Neural cell (in vitro differentiated cells): ENCODE results near the gene ATP11A. TPM values are rescaled to one million over a fixed set of nuclear protein-coding genes. Genes with fewer than 3 reads are reported as not detected.

Experiments
- H2AFZ ChIP-seq: fragments of 200-600, 300-800 bp; sonication (generic), shearing (Covaris generic); 2 replicates; pipeline ENCODE4 v1.6.0; 2014; ENCODE audit warnings: low read depth, mild to moderate bottlenecking, antibody characterized with exemption, low read length, moderate library complexity
- H3F3A ChIP-seq: fragments of 200-600 bp; shearing (Covaris generic); 2 replicates; pipeline ENCODE4 v1.6.1; 2016; ENCODE audit warnings: mild to moderate bottlenecking, moderate library complexity, mixed read lengths, antibody characterized with exemption, low read length; ENCODE audit not compliant: insufficient read depth, poor library complexity, severe bottlenecking
- H3K27ac ChIP-seq: fragments of 200-600, 300-800 bp; sonication (generic), shearing (Covaris generic); 2 replicates; pipeline ENCODE4 v1.5.1; 2014; ENCODE audit warnings: mild to moderate bottlenecking, low read length, moderate library complexity
- H3K27me3 ChIP-seq: fragments of 300-800, 200-600 bp; sonication (generic), shearing (Covaris generic); 2 replicates; pipeline ENCODE4 v1.6.0; 2014; ENCODE audit warnings: mild to moderate bottlenecking, low read depth, low read length, moderate library complexity; ENCODE audit not compliant: insufficient read depth
- H3K36me3 ChIP-seq: fragments of 300-800, 200-600 bp; sonication (generic), shearing (Covaris generic); 2 replicates; pipeline ENCODE4 v1.5.1; 2014; ENCODE audit warnings: mild to moderate bottlenecking, antibody characterized with exemption, low read length, moderate library complexity; ENCODE audit not compliant: insufficient read depth
- H3K4me2 ChIP-seq: fragments of 300-800, 200-600 bp; sonication (generic), shearing (Covaris generic); 2 replicates; pipeline ENCODE4 v1.6.0; 2014; ENCODE audit warnings: mild to moderate bottlenecking, low read length
- H3K4me3 ChIP-seq: fragments of 300-800, 200-600 bp; sonication (generic), shearing (Covaris generic); 2 replicates; pipeline ENCODE4 v1.5.1; 2014; ENCODE audit warnings: mild to moderate bottlenecking, low read length, moderate library complexity
- H3K79me2 ChIP-seq: fragments of 200-600 bp; shearing (Covaris generic); replicated peaks from 2 replicates; pipeline ENCODE4 v1.6.0; 2014; ENCODE audit warnings: mild to moderate bottlenecking, low read length, moderate library complexity; ENCODE audit not compliant: insufficient read depth
- H3K9ac ChIP-seq: fragments of 300-800, 200-600 bp; sonication (generic), shearing (Covaris generic); 2 replicates; pipeline ENCODE4 v1.6.1; 2016; ENCODE audit warnings: mild to moderate bottlenecking, low read length, mixed read lengths
- H3K9me2 ChIP-seq: fragments of 200-600 bp; shearing (Covaris generic); 2 replicates; pipeline ENCODE4 v1.6.1; 2016; ENCODE audit warnings: mild to moderate bottlenecking, low read length, mixed read lengths; ENCODE audit not compliant: insufficient read depth
- H3K9me3 ChIP-seq: fragments of 200-600, 300-800 bp; sonication (generic), shearing (Covaris generic); 2 replicates; pipeline ENCODE4 v1.6.1; 2016; ENCODE audit warnings: mild to moderate bottlenecking, mixed run types, low read length, moderate library complexity, mixed read lengths
- H4K20me1 ChIP-seq: fragments of 200-600 bp; shearing (Covaris generic); 2 replicates; pipeline ENCODE4 v1.6.1; 2016; ENCODE audit warnings: mild to moderate bottlenecking, mixed run types; ENCODE audit not compliant: insufficient read depth
- EP300 ChIP-seq: fragments of 450-650 bp; conservative IDR thresholded peaks from 2 replicates; pipeline ENCODE4 v1.6.1; 2014; ENCODE audit warnings: antibody characterized with exemption, mild to moderate bottlenecking, moderate library complexity; ENCODE audit not compliant: poor library complexity, severe bottlenecking
- EZH2 ChIP-seq: fragments of 200-600, 300-800 bp; shearing (Covaris generic), sonication (generic); IDR thresholded peaks from 2 replicates; pipeline ENCODE4 v1.6.1; 2014; ENCODE audit warnings: antibody characterized with exemption, low read length, borderline replicate concordance, mild to moderate bottlenecking; ENCODE audit not compliant: insufficient read depth, poor library complexity, severe bottlenecking
- MXI1 ChIP-seq: fragments of 450-650 bp; conservative IDR thresholded peaks from 2 replicates; pipeline ENCODE4 v1.6.1; 2014; ENCODE audit warnings: antibody characterized with exemption, mild to moderate bottlenecking; ENCODE audit not compliant: poor library complexity, severe bottlenecking
- POLR2AphosphoS5 ChIP-seq: IDR thresholded peaks from 2 replicates; pipeline ENCODE4 v1.6.1; 2012
- RAD21 ChIP-seq: fragments of 450-650 bp; conservative IDR thresholded peaks from 2 replicates; pipeline ENCODE4 v1.6.1; 2014; ENCODE audit warnings: antibody characterized with exemption, mild to moderate bottlenecking, moderate library complexity
- REST ChIP-seq: IDR thresholded peaks from 2 replicates; pipeline ENCODE4 v1.6.1; 2012; ENCODE audit warnings: borderline replicate concordance
- SMC3 ChIP-seq: fragments of 450-650 bp; conservative IDR thresholded peaks from 2 replicates; pipeline ENCODE4 v1.6.1; 2014; ENCODE audit warnings: antibody characterized with exemption, mild to moderate bottlenecking, moderate library complexity; ENCODE audit not compliant: poor library complexity
- TAF1 ChIP-seq: IDR thresholded peaks from 2 replicates; pipeline ENCODE4 v1.6.1; 2012; ENCODE audit warnings: low read depth
- polyA plus RNA-seq: library from polyadenylated mRNA; depleted of rRNA; stranded (reverse); fragments of >200 nt; gene quantifications from 2 replicates; pipeline ENCODE4 v1.2.3, GENCODE V29; 2014
- TF ChIP-seq, protein P1 (sequence below): fragments of 450-650 bp; IDR thresholded peaks from 2 replicates; pipeline ENCODE4 v1.5.1; 2014; ENCODE audit warnings: antibody characterized with exemption, mild to moderate bottlenecking, moderate library complexity; ENCODE audit not compliant: poor library complexity, severe bottlenecking

The ATP11A gene
- polyA plus RNA-seq, 1 donor from 2014 or later = 3.0 TPM

DNA sequence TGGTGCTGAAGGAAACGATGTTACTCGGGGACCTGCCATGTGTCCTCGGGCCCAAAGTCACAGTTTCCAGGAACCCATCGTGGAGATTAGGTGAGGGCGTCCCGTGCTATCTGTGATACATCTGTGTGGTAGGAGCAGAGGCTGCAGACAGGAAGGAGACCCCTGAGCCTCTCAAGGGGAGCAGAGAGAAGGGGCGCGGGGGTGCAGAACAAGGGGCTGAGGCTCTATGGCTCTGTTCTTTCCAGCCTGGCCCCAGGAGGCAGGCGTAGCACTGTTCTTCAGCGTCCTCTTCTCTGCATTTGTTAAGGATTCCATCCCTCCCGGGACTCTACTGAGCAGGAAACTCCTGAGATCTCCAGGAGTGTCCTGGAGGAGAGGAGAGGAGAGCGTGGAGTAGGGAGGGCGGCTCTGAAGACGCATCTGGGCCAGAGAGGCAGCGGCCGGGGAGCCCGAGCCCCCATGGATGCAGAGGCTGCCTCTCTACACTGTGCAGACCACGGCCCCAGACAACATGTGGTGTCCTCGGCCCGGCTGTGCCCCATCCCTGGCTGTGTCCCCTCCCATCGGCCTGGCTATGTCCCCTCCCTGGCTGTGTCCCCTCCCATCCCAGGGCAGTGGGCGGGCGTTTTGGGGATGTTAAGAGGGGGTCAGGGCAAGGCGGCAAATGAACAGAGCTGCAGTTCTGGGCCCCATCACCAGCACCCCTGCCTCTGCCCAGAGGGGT lies 118.0 kb downstream of the ATP11A start:
- Histone ChIP-seq H3K79me2 (no peaks in the 10 kb centered on the region), H4K20me1 (no peaks in the 10 kb centered on the region), H3K4me3 (no peak overlapping the region), H3K4me2 (no peak overlapping the region), H3K9ac (no peak overlapping the region), H3K36me3 (no peaks in the 10 kb centered on the region), H3F3A (no peaks in the 10 kb centered on the region), H2AFZ (no peak overlapping the region), H3K27ac (no peak overlapping the region), H3K9me3 (no peaks in the 10 kb centered on the region), H3K27me3 (no peaks in the 10 kb centered on the region), H3K9me2 (no peaks in the 10 kb centered on the region)
- TF ChIP-seq, protein P1, sequence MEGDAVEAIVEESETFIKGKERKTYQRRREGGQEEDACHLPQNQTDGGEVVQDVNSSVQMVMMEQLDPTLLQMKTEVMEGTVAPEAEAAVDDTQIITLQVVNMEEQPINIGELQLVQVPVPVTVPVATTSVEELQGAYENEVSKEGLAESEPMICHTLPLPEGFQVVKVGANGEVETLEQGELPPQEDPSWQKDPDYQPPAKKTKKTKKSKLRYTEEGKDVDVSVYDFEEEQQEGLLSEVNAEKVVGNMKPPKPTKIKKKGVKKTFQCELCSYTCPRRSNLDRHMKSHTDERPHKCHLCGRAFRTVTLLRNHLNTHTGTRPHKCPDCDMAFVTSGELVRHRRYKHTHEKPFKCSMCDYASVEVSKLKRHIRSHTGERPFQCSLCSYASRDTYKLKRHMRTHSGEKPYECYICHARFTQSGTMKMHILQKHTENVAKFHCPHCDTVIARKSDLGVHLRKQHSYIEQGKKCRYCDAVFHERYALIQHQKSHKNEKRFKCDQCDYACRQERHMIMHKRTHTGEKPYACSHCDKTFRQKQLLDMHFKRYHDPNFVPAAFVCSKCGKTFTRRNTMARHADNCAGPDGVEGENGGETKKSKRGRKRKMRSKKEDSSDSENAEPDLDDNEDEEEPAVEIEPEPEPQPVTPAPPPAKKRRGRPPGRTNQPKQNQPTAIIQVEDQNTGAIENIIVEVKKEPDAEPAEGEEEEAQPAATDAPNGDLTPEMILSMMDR = no peak
- TF ChIP-seq EZH2 (no peak), RAD21 (no peak), SMC3 (no peak), TAF1 (no peak), POLR2AphosphoS5 (no peak), REST (no peak), EP300 (no peak), MXI1 (no peak)

DNA sequence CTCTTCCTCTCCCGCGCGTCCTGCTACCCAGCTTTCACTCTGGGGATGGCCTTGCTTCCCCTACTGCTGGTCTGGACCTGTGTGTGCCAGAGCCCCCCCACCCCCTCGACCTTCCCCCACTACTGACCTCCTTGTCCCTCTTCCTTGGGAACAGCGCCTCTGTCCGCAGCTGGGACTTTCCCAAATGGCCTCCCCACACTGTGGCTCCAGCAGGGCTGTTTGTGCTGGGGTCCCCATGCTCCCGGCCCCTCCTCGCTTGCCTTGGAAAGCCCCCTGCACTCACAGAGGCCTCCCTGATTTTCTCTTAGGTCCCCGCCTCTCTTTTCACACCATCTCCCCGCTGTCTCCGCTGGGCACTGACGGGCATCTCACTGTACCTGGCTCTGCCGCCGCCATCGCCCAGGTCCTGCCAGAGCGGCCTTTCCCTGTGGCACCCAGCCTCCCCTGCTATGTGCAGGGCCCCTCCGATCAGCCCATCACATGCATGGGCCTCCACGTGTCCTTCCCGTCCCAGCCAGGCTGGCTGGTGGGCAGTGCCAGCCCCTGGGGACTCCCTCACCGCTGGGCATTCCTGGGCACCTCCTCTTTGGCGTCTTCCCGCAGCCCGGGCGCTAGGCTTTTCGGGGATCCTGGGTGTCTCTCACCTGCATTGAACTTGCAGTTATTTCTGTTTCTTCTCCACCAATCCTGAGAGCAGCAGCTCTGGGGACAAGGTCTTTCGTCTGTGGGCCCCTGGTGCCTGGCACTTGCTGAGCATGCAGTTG lies 118.7 kb downstream of the ATP11A start:
- H3K4me3 ChIP-seq = no peak overlapping the region
- no peaks in the 10 kb centered on the region for H3F3A ChIP-seq
- TF ChIP-seq EZH2 (no peak), TAF1 (no peak), RAD21 (no peak), EP300 (no peak), SMC3 (no peak), POLR2AphosphoS5 (no peak), REST (no peak), MXI1 (no peak)
- TF ChIP-seq, protein P1 = no peak
- H3K79me2 ChIP-seq = no peaks in the 10 kb centered on the region
- H3K36me3 ChIP-seq = no peaks in the 10 kb centered on the region
- no peak overlapping the region for H3K27ac ChIP-seq
- H3K9ac ChIP-seq = no peak overlapping the region
- no peaks in the 10 kb centered on the region for H3K27me3 ChIP-seq
- no peaks in the 10 kb centered on the region for H4K20me1 ChIP-seq
- no peaks in the 10 kb centered on the region for H3K9me2 ChIP-seq
- H3K4me2 ChIP-seq = no peak overlapping the region
- H2AFZ ChIP-seq = no peak overlapping the region
- no peaks in the 10 kb centered on the region for H3K9me3 ChIP-seq
